Kidney (tissue), 14 donors: Measurements from ENCODE around the gene KBTBD6. TPM values are rescaled to one million over a fixed set of nuclear protein-coding genes. Genes with fewer than 3 reads are reported as not detected.

Experiments
- DNase-seq, 5 donors: peaks; one replicate each; pipeline ENCODE4 v3.0.0-alpha.2; 2013 to 2020
- FAIRE-seq: peaks from 2 replicates; lab custom pipeline; 2012; peaks lifted over from hg19 to GRCh38; lab: Jason Lieb, UNC
- H3K27ac ChIP-seq, 2 donors: one replicate each; pipeline ENCODE4 v1.7.0; 2013; ENCODE audit warnings: low read depth in 2 of 2, low read length in 2 of 2, inconsistent platforms in 1 of 2
- H3K27me3 ChIP-seq: one replicate; pipeline ENCODE4 v1.7.1; 2013; ENCODE audit warnings: low read length, inconsistent platforms; ENCODE audit not compliant: control insufficient read depth, insufficient read depth
- H3K36me3 ChIP-seq, 3 donors: one replicate each; pipeline versions ENCODE4 v1.7.0 to v1.7.1; 2013; ENCODE audit warnings: low read length in 3 of 3, control low read depth in 1 of 3, inconsistent platforms in 1 of 3; ENCODE audit not compliant: insufficient read depth in 3 of 3, control insufficient read depth in 2 of 3
- H3K4me1 ChIP-seq, 3 donors: one replicate each; pipeline versions ENCODE4 v1.7.0 to v1.7.1; 2013; ENCODE audit warnings: low read length in 3 of 3, inconsistent platforms in 1 of 3, low read depth in 1 of 3; ENCODE audit not compliant: control insufficient read depth in 2 of 3, insufficient read depth in 2 of 3
- H3K4me3 ChIP-seq, 3 donors: one replicate each; pipeline versions ENCODE4 v1.7.0 to v1.8.1; 2013; ENCODE audit warnings: low read length in 3 of 3, control low read depth in 1 of 3, inconsistent platforms in 1 of 3
- H3K9ac ChIP-seq, 3 donors: one replicate each; pipeline versions ENCODE4 v1.7.0 to v1.7.1; 2013; ENCODE audit warnings: low read length in 3 of 3, control low read depth in 1 of 3, inconsistent platforms in 1 of 3
- H3K9me3 ChIP-seq, 3 donors: one replicate each; pipeline versions ENCODE4 v1.7.0 to v1.7.1; 2013; ENCODE audit warnings: low read length in 3 of 3, control low read depth in 1 of 3, inconsistent platforms in 1 of 3; ENCODE audit not compliant: control insufficient read depth in 2 of 3, insufficient read depth in 1 of 3
- intact Hi-C: fragments of 100-400 bp; cut with DNase I; formaldehyde crosslinking; loops from one replicate; pipeline ENCODE4 v1.11.1; 2022
- polyA plus RNA-seq: library from polyadenylated mRNA; stranded (reverse); fragments of 350-450 nt; fragmentation: Illumina TruSeq; extraction: RNeasy Lipid Tissue Mini Kit (QIAGEN cat#74804); gene quantifications from one replicate; pipeline ENCODE4 v1.2.3, GENCODE V29; 2014; ENCODE audit warnings: low read depth, low replicate concordance; ENCODE audit not compliant: insufficient read depth
- total RNA-seq: library from RNA; stranded (reverse); fragmentation: NEBNext Ultra II Directional; extraction: Animal tissue kit (Norgen Biotek cat#: 25700); gene quantifications from one replicate; pipeline ENCODE4 v1.2.1, GENCODE V29; 2021
- TF ChIP-seq, protein P1 (sequence below): IDR thresholded peaks from 3 replicates; pipeline ENCODE4 v1.5.1; 2012; ENCODE audit warnings: mild to moderate bottlenecking, moderate library complexity, borderline replicate concordance; ENCODE audit not compliant: insufficient read depth; ENCODE audit errors: extremely low read depth
- donor health status: control.
- donor health status: control.
- donor health status: control.
- donor health status: control.
- donor health status: control.
- donor health status: DM: yes; HTN: yes; CAD: no.
- donor health status: Normal renal cell carcinoma (clear cell type).

The KBTBD6 gene
- total and polyA plus RNA-seq, 2 donors from 2014 or later: 4.7 to 9.3 TPM

DNA sequence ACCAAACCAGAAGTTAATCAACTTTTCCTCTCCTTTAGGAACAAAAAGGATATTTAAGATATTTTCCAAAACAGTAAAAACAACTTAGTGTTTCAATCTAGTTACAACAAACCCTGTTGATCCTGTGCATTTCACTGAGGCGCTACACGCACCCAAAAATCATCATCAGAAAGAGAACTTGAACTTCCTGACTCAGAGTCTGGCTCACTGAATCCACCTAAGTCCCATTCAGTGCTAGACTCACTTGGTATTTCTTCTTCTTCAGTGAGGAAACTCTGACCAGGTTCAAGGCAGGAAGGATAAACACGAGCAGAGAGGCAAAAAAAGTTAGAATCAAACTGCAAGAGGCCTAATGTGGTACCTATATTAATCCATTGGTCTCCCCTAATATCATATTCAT, 2.2 kb downstream of the KBTBD6 start:
- H3K9me3 ChIP-seq: no peaks in the 10 kb centered on the region
- H3K4me1 ChIP-seq: peaks cover 2 to 14% (median 13%) of the 10 kb centered on the region in 3 donors
- no peaks in the 10 kb centered on the region for H3K36me3 ChIP-seq
- H3K27ac ChIP-seq: no peak overlapping the region
- H3K4me3 ChIP-seq: peak overlapping the region in 2 of 3 donors; percentile 40 to 88
- no peaks in the 10 kb centered on the region for H3K27me3 ChIP-seq
- TF ChIP-seq, protein P1, sequence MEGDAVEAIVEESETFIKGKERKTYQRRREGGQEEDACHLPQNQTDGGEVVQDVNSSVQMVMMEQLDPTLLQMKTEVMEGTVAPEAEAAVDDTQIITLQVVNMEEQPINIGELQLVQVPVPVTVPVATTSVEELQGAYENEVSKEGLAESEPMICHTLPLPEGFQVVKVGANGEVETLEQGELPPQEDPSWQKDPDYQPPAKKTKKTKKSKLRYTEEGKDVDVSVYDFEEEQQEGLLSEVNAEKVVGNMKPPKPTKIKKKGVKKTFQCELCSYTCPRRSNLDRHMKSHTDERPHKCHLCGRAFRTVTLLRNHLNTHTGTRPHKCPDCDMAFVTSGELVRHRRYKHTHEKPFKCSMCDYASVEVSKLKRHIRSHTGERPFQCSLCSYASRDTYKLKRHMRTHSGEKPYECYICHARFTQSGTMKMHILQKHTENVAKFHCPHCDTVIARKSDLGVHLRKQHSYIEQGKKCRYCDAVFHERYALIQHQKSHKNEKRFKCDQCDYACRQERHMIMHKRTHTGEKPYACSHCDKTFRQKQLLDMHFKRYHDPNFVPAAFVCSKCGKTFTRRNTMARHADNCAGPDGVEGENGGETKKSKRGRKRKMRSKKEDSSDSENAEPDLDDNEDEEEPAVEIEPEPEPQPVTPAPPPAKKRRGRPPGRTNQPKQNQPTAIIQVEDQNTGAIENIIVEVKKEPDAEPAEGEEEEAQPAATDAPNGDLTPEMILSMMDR: no peak
- H3K9ac ChIP-seq: peak overlapping the region in 1 of 3 donors; percentile 16
- FAIRE-seq: no peak
- intact Hi-C loops: no loop called here
- no peak for DNase-seq

DNA sequence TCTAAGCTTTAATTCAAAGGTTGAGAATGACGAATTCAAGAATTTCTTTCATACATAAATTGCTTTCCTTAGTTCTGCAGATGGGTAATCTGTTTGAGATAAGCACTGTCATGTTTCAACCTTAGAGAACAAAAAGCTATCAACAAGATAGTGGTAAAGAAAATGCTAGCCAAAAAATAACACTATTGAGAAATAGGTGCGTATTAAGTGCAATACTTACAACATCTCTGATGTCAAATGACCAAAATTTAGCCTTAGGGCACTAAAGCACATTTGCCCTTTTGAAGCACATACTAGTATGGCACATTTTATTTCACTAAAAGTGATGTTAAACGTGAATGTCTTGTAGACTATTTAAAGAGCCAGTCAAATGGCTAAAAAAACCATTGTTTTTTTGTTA, 4.9 kb downstream of the KBTBD6 start:
- Histone ChIP-seq H3K4me1 (peaks cover 2 to 14% (median 13%) of the 10 kb centered on the region in 3 donors), H3K9ac (no peak overlapping the region), H3K27me3 (no peaks in the 10 kb centered on the region), H3K9me3 (no peaks in the 10 kb centered on the region), H3K27ac (no peak overlapping the region), H3K4me3 (no peak overlapping the region), H3K36me3 (no peaks in the 10 kb centered on the region)
- DNase-seq (no peak), FAIRE-seq (no peak)
- intact Hi-C loops: no loop called here
- TF ChIP-seq, protein P1: no peak

- DNase-seq (no peak), FAIRE-seq (no peak)
- Histone ChIP-seq H3K9ac (no peak overlapping the region), H3K36me3 (no peaks in the 10 kb centered on the region), H3K27me3 (no peaks in the 10 kb centered on the region), H3K4me1 (no peaks in the 10 kb centered on the region), H3K4me3 (no peak overlapping the region), H3K9me3 (no peaks in the 10 kb centered on the region), H3K27ac (no peak overlapping the region)
- TF ChIP-seq, protein P1: no peak
- intact Hi-C loops: no loop called here
Measured at GRCh38 chr13:41122838-41123237, 9.8 kb downstream of the KBTBD6 start.

DNA sequence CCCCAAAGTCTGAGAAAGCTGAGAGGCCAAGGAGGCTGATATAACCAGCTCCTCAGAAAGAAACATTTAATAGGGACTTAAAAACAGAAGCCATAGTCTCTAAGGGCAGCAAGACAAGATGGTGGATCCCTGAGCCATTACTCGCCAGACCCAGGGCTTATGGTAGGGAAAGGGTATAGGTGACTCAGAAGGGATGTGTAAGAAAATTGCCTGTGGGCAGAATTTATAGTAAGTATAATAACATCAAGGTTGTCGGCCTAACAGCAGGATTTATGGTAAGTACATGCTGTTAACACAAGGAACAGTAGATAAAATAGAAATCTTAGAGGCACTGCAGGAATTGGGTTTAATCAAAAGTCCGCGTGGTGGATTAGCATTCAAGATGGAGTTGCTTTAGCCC, 14.7 kb downstream of the KBTBD6 start:
- intact Hi-C loops: no loop called here
- no peaks in the 10 kb centered on the region for H3K27me3 ChIP-seq
- H3K36me3 ChIP-seq: no peaks in the 10 kb centered on the region
- TF ChIP-seq, protein P1: no peak
- H3K9me3 ChIP-seq: no peaks in the 10 kb centered on the region
- H3K9ac ChIP-seq: no peak overlapping the region
- no peak overlapping the region for H3K27ac ChIP-seq
- no peaks in the 10 kb centered on the region for H3K4me1 ChIP-seq
- no peak overlapping the region for H3K4me3 ChIP-seq
- DNase-seq (no peak), FAIRE-seq (no peak)
